HEK293T (cell line): ENCODE results near the gene PSMB1.

Source experiments
- CTBP1 ChIP-seq: fragments of 450-650 bp; IDR thresholded peaks from 2 replicates; pipeline ENCODE4 v1.6.1; 2016; ENCODE audit warnings: borderline replicate concordance
- ELF4 ChIP-seq: fragments of 450-650 bp; IDR thresholded peaks from 2 replicates; pipeline ENCODE4 v1.6.1; 2017; ENCODE audit warnings: antibody characterized with exemption
- FOXK2 ChIP-seq: fragments of 450-650 bp; IDR thresholded peaks from 2 replicates; pipeline ENCODE4 v1.6.1; 2016; ENCODE audit warnings: mild to moderate bottlenecking
- FOXM1 ChIP-seq: fragments of 450-650 bp; IDR thresholded peaks from 2 replicates; pipeline ENCODE4 v1.6.1; 2017; ENCODE audit warnings: mild to moderate bottlenecking, borderline replicate concordance
- LEF1 ChIP-seq: fragments of 450-650 bp; IDR thresholded peaks from 2 replicates; pipeline ENCODE4 v1.6.1; 2017; ENCODE audit warnings: mild to moderate bottlenecking, borderline replicate concordance

DNA sequence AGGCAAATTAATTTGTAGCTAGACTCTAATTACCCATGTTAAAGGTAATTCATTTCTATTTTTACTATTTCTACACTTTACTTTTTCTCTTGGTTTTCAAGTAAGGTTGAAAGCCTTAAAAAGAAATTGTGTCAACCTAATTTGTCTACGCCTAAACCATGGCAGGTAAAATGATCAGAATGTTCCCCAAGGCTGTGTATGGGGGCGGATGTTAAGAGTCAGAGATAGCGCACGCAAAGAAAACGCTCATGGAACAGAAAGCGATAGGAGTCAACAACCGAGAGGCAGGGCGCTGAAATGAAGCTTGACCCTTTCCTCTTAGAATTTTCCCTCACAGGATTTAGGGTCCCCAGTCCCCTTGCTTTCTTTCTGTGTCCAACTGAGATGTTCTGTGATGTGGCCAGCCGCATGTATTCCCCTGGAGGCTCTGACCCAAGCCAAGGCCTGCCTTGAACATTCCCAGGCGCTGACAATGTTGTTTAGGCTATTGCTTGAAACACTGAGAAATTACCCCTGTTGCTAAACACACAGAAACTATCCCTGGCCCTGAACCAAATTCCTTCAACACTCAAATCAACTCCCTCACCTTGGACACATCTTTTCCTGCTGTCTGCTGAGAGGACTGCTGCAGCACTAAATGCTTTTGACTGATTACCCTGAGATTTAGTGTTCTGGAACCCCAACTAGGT lies 10.9 kb downstream of the PSMB1 start:
- TF ChIP-seq ELF4 (no peak), LEF1 (no peak), CTBP1 (no peak), FOXM1 (no peak), FOXK2 (no peak)
